Measurements from ENCODE around the gene ZNF181.
A peak's percentile ranks its signal among the peaks of the same experiment; 100 is the strongest.
"Not testable (repeated sequence)": the region's sequence is repeated elsewhere in the genome, so short reads cannot be mapped to it uniquely, and the experiment has no call there.

The ZNF181 gene

DNA sequence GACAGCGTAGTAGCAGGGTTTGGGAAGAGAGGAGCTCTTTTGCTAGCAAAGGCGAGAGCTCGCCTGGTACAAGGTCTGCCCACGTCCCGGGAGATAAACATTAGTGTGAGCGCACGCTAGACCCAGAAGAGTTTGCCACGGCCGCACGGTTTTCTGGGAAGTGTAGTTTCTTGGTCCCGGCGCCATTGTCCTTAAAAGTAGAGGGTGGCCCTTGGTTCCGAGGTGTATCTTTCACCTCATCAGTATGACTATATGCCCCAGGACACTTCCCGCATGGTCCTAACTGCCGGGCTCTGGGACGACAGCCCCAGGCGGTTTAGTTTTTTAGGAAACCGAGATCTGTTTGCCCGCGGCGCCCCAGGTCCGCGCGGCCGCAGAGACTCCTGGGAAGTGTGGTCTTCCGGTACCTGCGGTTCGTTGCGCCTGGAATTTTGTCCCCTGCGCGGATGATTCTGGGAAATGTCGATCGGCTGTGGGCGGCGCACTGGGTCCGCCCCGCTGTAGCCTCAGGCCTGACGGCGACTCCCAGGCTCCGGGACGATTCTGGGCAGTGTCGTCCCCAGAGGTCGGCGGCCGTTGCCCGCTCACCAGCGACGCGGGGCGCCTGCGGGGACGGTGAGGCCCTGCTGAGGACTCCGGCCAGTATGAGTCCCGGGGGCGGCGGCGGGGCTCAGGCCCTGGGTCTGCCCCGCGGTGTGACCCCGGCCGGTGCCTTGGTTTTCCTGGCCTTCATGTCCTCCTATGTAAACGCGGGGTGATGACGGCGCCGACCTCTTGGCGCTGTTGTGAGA is at the start of gene ZNF181:
Gene ZNF181, plus strand, starts transcription at position 498 of the 791 bp plus-strand sequence. CDS start 795 bp downstream, outside the sequence.
- H3K4me3 ChIP-seq (ENCODE audit: low read depth, low read length): peak within 1 kb of the TSS; percentile 60
- TF ChIP-seq, protein P1, sequence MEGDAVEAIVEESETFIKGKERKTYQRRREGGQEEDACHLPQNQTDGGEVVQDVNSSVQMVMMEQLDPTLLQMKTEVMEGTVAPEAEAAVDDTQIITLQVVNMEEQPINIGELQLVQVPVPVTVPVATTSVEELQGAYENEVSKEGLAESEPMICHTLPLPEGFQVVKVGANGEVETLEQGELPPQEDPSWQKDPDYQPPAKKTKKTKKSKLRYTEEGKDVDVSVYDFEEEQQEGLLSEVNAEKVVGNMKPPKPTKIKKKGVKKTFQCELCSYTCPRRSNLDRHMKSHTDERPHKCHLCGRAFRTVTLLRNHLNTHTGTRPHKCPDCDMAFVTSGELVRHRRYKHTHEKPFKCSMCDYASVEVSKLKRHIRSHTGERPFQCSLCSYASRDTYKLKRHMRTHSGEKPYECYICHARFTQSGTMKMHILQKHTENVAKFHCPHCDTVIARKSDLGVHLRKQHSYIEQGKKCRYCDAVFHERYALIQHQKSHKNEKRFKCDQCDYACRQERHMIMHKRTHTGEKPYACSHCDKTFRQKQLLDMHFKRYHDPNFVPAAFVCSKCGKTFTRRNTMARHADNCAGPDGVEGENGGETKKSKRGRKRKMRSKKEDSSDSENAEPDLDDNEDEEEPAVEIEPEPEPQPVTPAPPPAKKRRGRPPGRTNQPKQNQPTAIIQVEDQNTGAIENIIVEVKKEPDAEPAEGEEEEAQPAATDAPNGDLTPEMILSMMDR (IDR thresholded peaks at IDR 0.05; ENCODE audit: low read depth, low read length): no peak
- peak; percentile 89 for DNase-seq (ENCODE audit: low read depth, low spot score)
- in situ Hi-C loops (cut with HindIII; ENCODE audit: low sequenced_read_pairs): no loop called here

DNA sequence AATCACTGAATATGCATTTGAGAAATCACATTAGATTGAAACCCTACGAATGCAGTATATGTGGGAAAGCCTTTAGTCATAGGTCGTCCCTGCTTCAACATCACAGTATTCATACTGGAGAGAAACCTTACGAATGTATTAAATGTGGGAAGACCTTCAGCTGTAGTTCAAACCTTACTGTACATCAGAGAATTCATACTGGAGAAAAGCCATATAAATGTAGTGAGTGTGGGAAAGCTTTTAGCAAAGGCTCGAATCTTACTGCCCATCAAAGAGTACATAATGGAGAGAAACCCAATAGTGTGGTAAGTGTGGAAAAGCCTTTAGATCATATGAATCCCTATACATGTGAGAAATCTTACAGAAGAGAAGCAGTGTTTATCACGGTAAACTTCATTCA is 48.8 kb upstream of the ZNF181 start:
- in situ Hi-C loops (cut with HindIII; ENCODE audit: low sequenced_read_pairs); DNase-seq (ENCODE audit: low read depth, low spot score); H3K4me3 ChIP-seq (ENCODE audit: low read depth, low read length): not testable (repeated sequence)

DNA sequence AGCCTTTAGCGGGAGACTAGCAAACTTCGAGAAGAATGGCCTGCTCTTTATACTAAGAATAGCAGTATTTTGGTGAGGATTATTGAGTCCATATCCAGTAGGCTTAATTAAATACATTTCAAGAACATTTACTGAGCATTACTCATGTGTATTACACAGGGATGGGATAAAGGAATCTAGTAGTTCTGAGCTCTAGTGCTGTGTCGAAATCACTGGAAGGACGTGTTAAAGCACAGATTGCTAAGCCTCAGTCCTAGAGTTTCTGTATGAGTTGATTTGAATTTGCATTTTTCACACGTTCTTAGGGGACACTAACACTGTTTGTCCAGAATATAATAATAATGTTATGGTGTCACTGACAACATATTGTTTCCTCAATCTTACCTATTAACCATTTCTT is 47.6 kb upstream of the ZNF181 start:
- TF ChIP-seq, protein P1 (IDR thresholded peaks at IDR 0.05; ENCODE audit: low read depth, low read length): no peak
- H3K4me3 ChIP-seq (ENCODE audit: low read depth, low read length): no peak overlapping the region
- DNase-seq (ENCODE audit: low read depth, low spot score): no peak
- in situ Hi-C loops (cut with HindIII; ENCODE audit: low sequenced_read_pairs): no loop called here

DNA sequence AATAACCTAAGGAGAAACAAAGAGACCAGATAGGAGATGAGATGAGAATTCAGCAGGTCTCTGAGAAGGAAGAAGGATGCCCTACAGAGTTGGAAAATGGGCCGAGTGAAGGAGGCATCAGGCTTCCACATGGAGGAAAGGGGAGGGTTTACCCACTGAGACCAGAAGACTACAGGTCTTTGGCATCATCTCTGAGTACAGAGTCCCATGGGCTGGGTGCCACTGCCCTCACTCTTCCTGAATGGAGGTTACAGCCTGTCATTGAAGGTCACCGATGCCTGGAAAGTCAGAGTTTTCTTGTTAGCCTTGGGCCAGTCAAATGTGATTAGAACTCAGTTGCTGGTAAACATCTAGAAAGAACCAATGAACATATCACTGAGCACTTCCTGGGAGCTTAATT is 46.7 kb upstream of the ZNF181 start:
- no peak overlapping the region for H3K4me3 ChIP-seq (ENCODE audit: low read depth, low read length)
- in situ Hi-C loops (cut with HindIII; ENCODE audit: low sequenced_read_pairs): no loop called here
- TF ChIP-seq, protein P1 (IDR thresholded peaks at IDR 0.05; ENCODE audit: low read depth, low read length): no peak
- no peak for DNase-seq (ENCODE audit: low read depth, low spot score)

DNA sequence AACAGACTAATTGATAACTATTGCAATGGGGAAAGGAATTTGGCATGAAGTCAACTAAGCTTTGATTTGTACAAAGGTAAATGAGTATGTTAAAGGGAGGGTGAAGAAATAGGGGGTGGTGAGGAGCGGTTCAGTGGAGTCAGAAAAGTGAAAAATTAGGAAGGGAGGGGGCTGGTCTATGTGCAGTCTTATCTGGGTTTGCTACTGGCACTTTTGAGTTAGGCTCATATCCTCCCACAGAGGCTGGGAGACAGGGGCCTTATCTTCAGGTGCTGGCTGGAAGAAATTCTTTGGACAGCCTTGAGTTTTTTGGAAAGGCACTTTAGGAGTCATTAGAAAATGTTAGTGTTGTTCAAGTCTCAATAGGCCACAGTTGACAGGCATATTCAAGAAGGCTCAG is 45.5 kb upstream of the ZNF181 start:
- H3K4me3 ChIP-seq (ENCODE audit: low read depth, low read length): no peak overlapping the region
- in situ Hi-C loops (cut with HindIII; ENCODE audit: low sequenced_read_pairs): no loop called here
- no peak for DNase-seq (ENCODE audit: low read depth, low spot score)
- TF ChIP-seq, protein P1 (IDR thresholded peaks at IDR 0.05; ENCODE audit: low read depth, low read length): no peak

DNA sequence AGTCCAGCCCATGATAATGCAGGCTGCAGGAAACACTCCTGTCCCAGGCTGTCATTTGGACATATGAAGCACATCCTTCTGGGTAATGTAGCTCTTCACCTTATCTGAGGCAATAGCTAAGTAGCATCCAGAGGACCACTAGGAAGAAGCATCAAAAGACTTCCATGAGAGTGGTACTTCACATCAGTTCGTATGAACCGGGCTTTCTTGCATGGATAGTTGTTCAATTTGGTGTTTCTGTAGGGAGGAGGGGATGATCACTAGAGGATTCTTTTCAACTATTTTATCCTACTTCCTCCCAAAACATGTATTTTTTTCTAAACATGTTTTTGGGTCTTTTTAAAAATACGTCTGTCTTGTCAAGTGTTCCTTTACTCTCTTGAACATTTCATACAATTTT is 43.7 kb upstream of the ZNF181 start:
- TF ChIP-seq, protein P1 (IDR thresholded peaks at IDR 0.05; ENCODE audit: low read depth, low read length): no peak
- no peak for DNase-seq (ENCODE audit: low read depth, low spot score)
- in situ Hi-C loops (cut with HindIII; ENCODE audit: low sequenced_read_pairs): no loop called here
- H3K4me3 ChIP-seq (ENCODE audit: low read depth, low read length): no peak overlapping the region

DNA sequence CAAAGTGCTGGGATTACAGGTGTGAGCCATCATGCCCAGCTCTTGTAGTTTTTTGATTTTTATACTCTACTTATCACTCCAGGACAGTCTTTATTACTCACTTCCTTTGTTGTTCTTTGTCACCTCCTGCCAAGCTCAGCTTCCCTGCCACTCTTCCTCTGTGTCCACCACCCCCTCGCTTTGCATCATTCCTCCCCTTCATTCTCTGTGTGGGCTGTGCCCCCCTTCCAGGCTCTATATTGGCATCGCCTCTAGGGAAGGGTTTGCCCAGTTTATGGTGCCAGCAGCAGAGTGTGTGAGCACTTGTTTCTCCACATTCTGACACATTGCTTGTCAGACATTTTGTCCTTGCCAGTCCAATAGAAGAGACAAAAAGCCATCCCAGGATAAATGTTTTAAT is 41.5 kb upstream of the ZNF181 start:
- no peak for DNase-seq (ENCODE audit: low read depth, low spot score)
- TF ChIP-seq, protein P1 (IDR thresholded peaks at IDR 0.05; ENCODE audit: low read depth, low read length): no peak

More for the DNA sequence above, 41.5 kb upstream of the ZNF181 start:
- in situ Hi-C loops (cut with HindIII; ENCODE audit: low sequenced_read_pairs): no loop called here
- H3K4me3 ChIP-seq (ENCODE audit: low read depth, low read length): no peak overlapping the region
